Measurements from ENCODE around the gene KRTAP12-2.

KRTAP12-2 gene

DNA sequence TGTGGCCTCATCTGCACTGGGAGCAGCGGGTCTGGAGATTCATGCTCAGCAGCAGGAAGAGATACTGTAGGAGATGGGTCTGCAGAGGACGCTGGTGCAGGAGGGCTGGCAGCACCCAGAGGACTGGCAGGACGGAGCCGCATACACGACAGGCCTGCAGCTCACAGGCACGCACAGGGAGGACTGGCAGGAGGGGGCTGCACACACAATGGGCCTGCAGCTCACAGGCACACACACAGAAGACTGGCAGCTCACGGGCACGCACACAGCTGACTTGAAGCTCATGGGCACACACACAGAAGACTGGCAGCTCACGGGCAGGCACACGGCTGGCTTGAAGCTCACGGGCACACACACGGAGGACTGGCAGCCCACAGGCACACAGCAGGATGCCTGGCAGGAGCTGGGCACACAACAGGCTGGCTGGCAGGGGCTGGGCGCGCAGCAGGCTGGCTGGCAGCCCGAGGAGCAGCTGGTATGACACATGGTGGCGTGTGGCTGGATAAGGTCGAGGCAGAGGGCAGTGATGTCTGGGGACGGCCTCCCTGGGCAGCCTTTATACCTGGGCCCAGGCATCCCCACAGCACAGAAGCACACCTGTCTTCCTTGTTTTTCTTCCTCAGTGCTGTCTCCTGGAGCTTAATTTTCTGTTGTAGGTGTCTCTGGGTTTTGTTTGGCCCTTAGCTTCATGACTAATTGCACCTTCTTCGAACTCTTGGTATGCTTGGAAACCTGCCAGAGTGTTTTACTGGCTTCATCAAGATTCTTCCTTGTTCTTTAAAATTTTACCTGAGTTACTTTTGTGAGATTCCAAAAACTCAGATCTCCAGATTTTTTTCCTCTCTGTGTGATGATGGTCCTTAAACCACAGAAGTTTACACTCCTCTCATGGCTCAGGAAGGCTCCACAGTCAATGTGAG lies at the start of gene KRTAP12-2:
TSS of gene KRTAP12-2 (minus strand) at position 527 of the 920 bp plus-strand sequence. CDS start at position 486, 41 bp downstream.
- DNase-seq (ENCODE audit: low spot score) = no peak

DNA sequence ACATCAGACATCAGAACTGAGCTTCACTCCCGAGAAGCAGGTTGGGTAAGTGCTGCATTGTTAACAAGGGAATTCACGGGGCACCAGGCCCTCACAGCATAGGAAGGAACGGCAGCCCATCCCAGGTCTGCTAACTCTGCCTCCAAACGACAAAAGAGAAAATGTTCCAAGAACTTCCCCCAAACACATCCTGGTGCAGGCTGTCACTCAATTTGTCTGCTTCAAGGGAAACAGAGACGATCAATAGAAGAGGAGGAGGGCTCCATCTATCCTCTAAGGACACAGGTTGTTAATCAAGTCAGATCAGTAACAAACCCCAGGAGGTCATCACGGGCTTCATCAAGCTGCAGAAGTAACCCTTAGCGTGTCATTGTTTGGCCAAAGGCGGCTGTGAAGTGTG lies 48.2 kb upstream of the KRTAP12-2 start:
- no peak for DNase-seq (ENCODE audit: low spot score)

- no peak for DNase-seq (ENCODE audit: low spot score)
These were observed 47.1 kb upstream of the KRTAP12-2 start for GRCh38 chr21:44713846-44714245.

GRCh38 chr21:44713130-44713529 lies 46.4 kb upstream of the KRTAP12-2 start:
- DNase-seq (ENCODE audit: low spot score) = no peak

DNA sequence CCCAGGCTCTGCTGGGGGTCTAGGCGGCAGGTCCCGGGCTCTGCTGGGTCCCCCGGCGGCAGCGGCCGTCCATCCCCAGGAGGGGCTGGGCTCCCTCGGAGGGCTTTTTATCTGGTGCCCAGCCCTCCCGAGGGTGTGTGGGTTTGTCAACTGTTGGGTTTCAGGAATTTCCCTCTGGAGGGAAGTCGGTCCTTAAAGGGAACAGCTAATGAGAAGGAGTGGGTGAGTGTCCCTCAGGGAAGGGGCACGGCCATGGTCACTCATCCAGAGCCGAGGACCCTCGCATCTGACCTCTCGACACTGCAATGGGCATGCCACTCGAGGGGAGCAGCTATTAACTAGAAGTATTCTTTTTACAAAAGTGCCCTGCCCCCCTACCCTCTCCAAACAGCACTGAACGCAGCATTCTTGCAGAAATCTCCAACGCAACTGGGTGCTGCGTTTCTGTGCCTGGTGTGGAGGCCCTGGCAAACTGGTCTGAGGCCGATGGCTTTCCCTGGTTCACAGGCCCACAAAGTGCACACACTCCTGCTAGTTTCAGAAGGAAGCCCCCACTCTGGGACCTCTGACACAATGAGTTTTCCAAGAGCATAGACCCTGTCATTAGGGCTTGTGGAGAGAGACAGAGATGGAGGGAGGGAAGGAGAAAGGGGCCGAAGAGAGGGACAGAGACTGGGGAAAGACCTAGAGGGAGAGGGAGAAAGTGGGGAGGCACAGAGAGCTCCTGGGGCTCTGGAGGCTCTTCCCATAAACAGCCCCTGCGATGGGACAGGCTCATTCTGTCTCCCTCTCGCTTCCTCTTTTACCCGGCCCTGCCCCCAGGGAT lies 45.7 kb upstream of the KRTAP12-2 start:
- no peak for DNase-seq (ENCODE audit: low spot score)

GRCh38 chr21:44711327-44712202 lies 44.8 kb upstream of the KRTAP12-2 start, which contains the start of gene TSPEAR:
TSPEAR (minus strand) TSS chr21:44711572; CDS start chr21:44711514, 58 bp downstream.
- DNase-seq (ENCODE audit: low spot score) = no peak

GRCh38 chr21:44710756-44711326 lies 44.1 kb upstream of the KRTAP12-2 start:
- DNase-seq (ENCODE audit: low spot score) = no peak

GRCh38 chr21:44710294-44710665 lies 43.6 kb upstream of the KRTAP12-2 start:
- DNase-seq (ENCODE audit: low spot score) = no peak

DNA sequence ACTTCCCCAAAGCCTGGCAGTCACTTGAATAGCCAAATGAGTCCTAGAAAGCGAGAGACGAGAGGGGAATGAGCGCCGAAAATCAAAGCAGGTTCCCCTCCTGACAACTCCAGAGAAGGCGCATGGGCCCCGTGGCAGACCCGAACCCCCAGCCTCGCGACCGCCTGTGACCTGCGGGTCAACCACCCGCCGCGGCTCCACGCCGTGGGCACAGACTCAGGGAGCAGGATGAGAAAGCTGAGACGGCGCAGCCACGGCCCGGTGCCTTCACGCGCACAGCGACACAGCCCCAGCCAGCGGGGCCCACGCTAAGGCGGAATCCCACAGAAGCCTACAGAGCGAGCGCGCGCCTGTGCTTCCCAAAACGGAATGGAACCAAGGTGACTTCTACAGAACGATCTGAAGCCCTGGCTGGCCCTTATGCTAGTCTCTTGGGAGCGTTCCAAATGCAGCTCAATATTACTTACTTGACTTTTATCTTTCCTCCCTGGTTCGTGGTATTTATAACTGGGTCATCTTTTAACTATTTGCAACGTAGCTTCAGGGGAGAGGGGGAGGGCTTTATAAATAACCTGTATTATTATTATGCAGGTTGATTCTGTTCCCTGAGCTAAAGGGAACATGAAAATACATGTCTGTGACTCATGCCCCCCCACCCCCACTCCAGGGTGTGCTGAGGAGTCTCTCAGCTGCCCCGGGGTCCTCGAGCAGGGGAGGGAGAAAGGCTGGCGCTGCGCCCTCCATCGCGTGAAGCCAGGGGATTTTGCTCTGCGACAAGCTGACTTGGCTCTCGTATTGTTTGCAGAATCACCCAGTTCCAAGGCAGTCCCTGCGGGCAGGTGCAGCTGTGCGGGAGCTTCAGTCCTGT lies 42.9 kb upstream of the KRTAP12-2 start:
- DNase-seq (ENCODE audit: low spot score) = no peak

DNA sequence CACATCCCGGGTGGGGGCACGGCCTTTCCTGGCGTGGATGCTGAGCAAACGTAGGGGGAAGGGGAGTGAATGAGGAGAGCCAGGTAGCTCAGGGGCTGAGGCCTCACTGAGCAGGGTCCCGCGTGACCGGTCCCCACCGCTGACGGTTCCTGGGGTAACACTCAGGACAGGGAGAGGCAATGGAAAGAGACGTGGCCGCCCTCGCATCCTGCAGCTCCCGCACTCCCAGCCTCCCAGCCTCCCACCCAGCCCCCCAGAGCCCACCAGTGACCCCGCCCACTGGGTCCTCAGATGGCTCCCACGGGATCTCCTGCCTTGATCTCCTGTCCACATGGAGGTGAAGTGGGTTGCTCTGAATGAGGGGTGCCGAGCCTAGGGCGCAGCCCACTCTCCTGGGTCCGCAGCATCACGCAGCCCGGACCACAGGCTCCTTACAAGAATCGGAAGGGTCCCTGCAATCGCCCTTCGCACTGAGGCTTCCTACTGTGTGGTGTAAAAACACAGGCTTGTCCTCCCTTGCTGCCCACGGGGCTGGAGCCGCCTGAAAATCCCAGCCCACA lies 42.2 kb upstream of the KRTAP12-2 start:
- DNase-seq (ENCODE audit: low spot score) = no peak

DNA sequence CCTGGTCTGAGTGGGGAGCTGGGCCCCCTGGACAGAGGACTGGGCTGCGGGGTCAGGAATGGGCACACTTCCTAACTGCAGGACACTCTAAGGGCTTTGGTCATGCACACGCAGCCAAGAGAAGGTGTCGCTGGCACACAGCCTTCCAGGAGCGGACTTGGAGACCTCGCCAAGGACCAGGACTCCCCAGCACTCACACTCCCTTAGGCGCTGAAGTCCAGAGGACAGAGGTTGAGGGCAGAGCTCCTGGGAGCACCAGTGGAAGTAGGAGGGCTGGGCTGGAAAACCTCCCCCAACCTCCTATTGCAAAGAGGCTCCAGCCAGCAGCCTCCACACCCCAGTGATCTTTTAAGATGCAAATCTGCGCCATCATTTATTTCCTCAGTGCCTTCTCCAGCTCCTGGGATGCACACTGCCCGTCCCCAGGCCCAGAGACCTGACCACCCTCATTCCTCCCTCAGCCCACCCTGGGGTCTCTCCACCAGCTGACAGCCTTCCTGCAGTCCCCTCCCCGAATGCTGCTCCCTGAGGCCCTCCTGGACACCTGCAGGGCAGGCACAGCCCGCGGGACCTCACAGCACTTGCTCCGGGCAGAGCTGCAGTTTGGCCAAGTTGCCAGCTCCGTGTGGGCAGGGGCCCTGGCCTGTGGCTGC lies 41.6 kb upstream of the KRTAP12-2 start:
- DNase-seq (ENCODE audit: low spot score) = no peak

- no peak for DNase-seq (ENCODE audit: low spot score)
These were observed 40.2 kb upstream of the KRTAP12-2 start for GRCh38 chr21:44706706-44707581.

- DNase-seq (ENCODE audit: low spot score) = no peak
These were observed 39.4 kb upstream of the KRTAP12-2 start for GRCh38 chr21:44706026-44706705.

GRCh38 chr21:44704636-44705001 lies 37.9 kb upstream of the KRTAP12-2 start:
- DNase-seq (ENCODE audit: low spot score) = no peak

- no peak for DNase-seq (ENCODE audit: low spot score)
These were observed 37.3 kb upstream of the KRTAP12-2 start for GRCh38 chr21:44703731-44704635.

GRCh38 chr21:44702973-44703730 lies 36.4 kb upstream of the KRTAP12-2 start:
- no peak for DNase-seq (ENCODE audit: low spot score)

Measured in activated CD4-positive, alpha-beta T cell treated with anti-CD3 and anti-CD28 coated beads, Interleukin-2, Interleukin-4, amounts not matched to agents 100 ng/mL and 50 ng/mL, durations not matched to agents 16 hours and 8 hours (primary cell).